HCT116 (cell line): ENCODE measurements around the gene DMXL1. TPM values are rescaled to one million over a fixed set of nuclear protein-coding genes. Genes with fewer than 3 reads are reported as not detected.

Source experiments
- ATAC-seq: fragments of 200-7000 bp; cut with Tn5 transposase; 2 replicates; pipeline ENCODE4 v1.9.1; 2020; ENCODE audit warnings: mild to moderate bottlenecking, moderate library complexity
- BruUV-seq: library from RNA; stranded (reverse); fragments of 400-500 nt; replicated peaks from 2 replicates; lab custom pipeline; 2021; lab: Mats Ljungman, UMichigan
- CTCF ChIA-PET: fragments of 300-600 bp; sonication (Branson Sonifier 250); formaldehyde crosslinking; loops from one replicate; lab custom pipeline; 2021; ENCODE audit warnings: antibody characterized with exemption; lab: Charles Lee
- POLR2A ChIA-PET: fragments of 300-600, 350-600 bp; sonication (Branson Sonifier 250); formaldehyde crosslinking; loops from one replicate; lab custom pipeline; 2021; ENCODE audit warnings: antibody characterized with exemption; lab: Charles Lee
- RAD21 ChIA-PET, 2 experiments: fragments of 300-600 bp; sonication (Branson Sonifier 250); formaldehyde crosslinking; loops; one replicate each; lab custom pipeline; 2023; ENCODE audit warnings: low total read pairs in 2 of 2; ENCODE audit not compliant: uncharacterized antibody in 2 of 2, unreplicated experiment in 2 of 2, low non-redundant PET in 1 of 2; lab: Charles Lee
- DNase-seq: peaks from one replicate; pipeline ENCODE4 v3.0.0-alpha.2; 2010; ENCODE audit warnings: low read depth, low spot score
- H2AFZ ChIP-seq: fragments of 200-600 bp; shearing (Covaris generic), sonication (generic); 2 replicates; pipeline ENCODE4 v1.6.1; 2017; ENCODE audit warnings: low read depth, mixed run types, mixed read lengths, antibody characterized with exemption, low read length; ENCODE audit not compliant: poor library complexity, severe bottlenecking
- H3K27ac ChIP-seq: 2 replicates; pipeline ENCODE4 v1.5.1; 2012; ENCODE audit warnings: low read depth, low read length
- H3K27me3 ChIP-seq: fragments of 200-600 bp; sonication (generic); 2 replicates; pipeline ENCODE4 v1.6.1; 2016; ENCODE audit warnings: mixed run types, low read length, mixed read lengths; ENCODE audit not compliant: insufficient read depth
- H3K36me3 ChIP-seq, 2 experiments: fragments of 200-500 bp in 1 of 2; fragments of 200-600 bp in 1 of 2; sonication (Bioruptor generic) in 1 of 2; sonication (generic) in 1 of 2; 2 replicates each; pipeline versions ENCODE4 v1.5.1 to v1.6.1; 2014 to 2016; ENCODE audit warnings: low read length in 2 of 2, inconsistent platforms in 1 of 2, mixed read lengths in 1 of 2, mixed run types in 1 of 2; ENCODE audit not compliant: insufficient read depth in 2 of 2, control insufficient read depth in 1 of 2
- H3K4me1 ChIP-seq, 2 experiments: fragments of 200-600 bp in 1 of 2; sonication (generic) in 1 of 2; 2 replicates each; pipeline versions ENCODE4 v1.5.1 to v1.6.1; 2012 to 2017; ENCODE audit warnings: low read length in 2 of 2, inconsistent platforms in 1 of 2, mild to moderate bottlenecking in 1 of 2, mixed read lengths in 1 of 2, mixed run types in 1 of 2, moderate library complexity in 1 of 2; ENCODE audit not compliant: insufficient read depth in 2 of 2, control insufficient read depth in 1 of 2
- H3K4me2 ChIP-seq: fragments of 200-600 bp; sonication (generic); 2 replicates; pipeline ENCODE4 v1.6.1; 2017; ENCODE audit warnings: mixed run types, low read length, mixed read lengths
- H3K4me3 ChIP-seq, 2 experiments: fragments of 200-600 bp in 1 of 2; sonication (generic) in 1 of 2; replicated peaks in 1 of 2; 2 replicates each; pipeline ENCODE4 v1.5.1; 2011 to 2016; ENCODE audit warnings: low read length in 2 of 2, control low read depth in 1 of 2, low read depth in 1 of 2, mild to moderate bottlenecking in 1 of 2, mixed read lengths in 1 of 2, mixed run types in 1 of 2
- H3K79me2 ChIP-seq: fragments of 200-600 bp; sonication (generic); 2 replicates; pipeline ENCODE4 v1.6.1; 2017; ENCODE audit warnings: mild to moderate bottlenecking, mixed run types, low read length, moderate library complexity, mixed read lengths; ENCODE audit not compliant: insufficient read depth
- H3K9ac ChIP-seq: fragments of 200-600 bp; sonication (generic); 2 replicates; pipeline ENCODE4 v1.6.1; 2016; ENCODE audit warnings: low read length, mixed read lengths
- H3K9me2 ChIP-seq: fragments of 200-600 bp; sonication (generic), shearing (Covaris generic); 2 replicates; pipeline ENCODE4 v1.6.1; 2017; ENCODE audit warnings: mixed run types, mild to moderate bottlenecking, moderate library complexity; ENCODE audit not compliant: insufficient read depth
- H3K9me3 ChIP-seq, 2 experiments: fragments of 200-500 bp in 1 of 2; fragments of 200-600 bp in 1 of 2; sonication (Bioruptor generic) in 1 of 2; sonication (generic) in 1 of 2; 2 replicates each; pipeline ENCODE4 v1.6.1; 2014 to 2017; ENCODE audit warnings: low read length in 2 of 2, mixed read lengths in 2 of 2, inconsistent platforms in 1 of 2, low read depth in 1 of 2, mild to moderate bottlenecking in 1 of 2, mixed run types in 1 of 2, moderate library complexity in 1 of 2; ENCODE audit not compliant: control insufficient read depth in 1 of 2, insufficient read depth in 1 of 2
- H4K20me1 ChIP-seq: fragments of 200-600 bp; sonication (generic), shearing (Covaris generic); 2 replicates; pipeline ENCODE4 v1.6.1; 2017; ENCODE audit warnings: mixed run types, mild to moderate bottlenecking, moderate library complexity; ENCODE audit not compliant: insufficient read depth
- CBX3 ChIP-seq: IDR thresholded peaks from 2 replicates; pipeline ENCODE4 v1.6.1; 2012; ENCODE audit warnings: low read depth
- EZH2phosphoT487 ChIP-seq: fragments of 200-600 bp; IDR thresholded peaks from 2 replicates; pipeline ENCODE4 v1.6.1; 2018; ENCODE audit warnings: antibody characterized with exemption, borderline replicate concordance
- JUND ChIP-seq: IDR thresholded peaks from 2 replicates; pipeline ENCODE4 v1.6.1; 2012
- POLR2A ChIP-seq: IDR thresholded peaks from 2 replicates; pipeline ENCODE4 v1.7.0; 2011; ENCODE audit warnings: borderline replicate concordance; ENCODE audit not compliant: insufficient read depth, insufficient read length; ENCODE audit errors: extremely low read depth
- RAD21 ChIP-seq: IDR thresholded peaks from 2 replicates; pipeline ENCODE4 v1.6.1; 2012; ENCODE audit warnings: low read depth, mild to moderate bottlenecking
- SIN3A ChIP-seq: IDR thresholded peaks from 2 replicates; pipeline ENCODE4 v1.6.1; 2012; ENCODE audit warnings: low read depth
- SP1 ChIP-seq: IDR thresholded peaks from 2 replicates; pipeline ENCODE4 v1.6.1; 2012; ENCODE audit warnings: low read depth
- SRF ChIP-seq: IDR thresholded peaks from 2 replicates; pipeline ENCODE4 v1.6.1; 2012; ENCODE audit warnings: low read depth
- YY1 ChIP-seq: IDR thresholded peaks from 2 replicates; pipeline ENCODE4 v1.6.1; 2011; ENCODE audit warnings: low read length, low read depth, moderate library complexity, mild to moderate bottlenecking; ENCODE audit not compliant: insufficient replicate concordance; ENCODE audit errors: extremely low read depth
- ZFX ChIP-seq: fragments of 450-650 bp; IDR thresholded peaks from 2 replicates; pipeline ENCODE4 v1.6.1; 2017
- intact Hi-C: fragments of 100-400 bp; cut with micrococcal nuclease; formaldehyde crosslinking; loops from 2 replicates; pipeline ENCODE4 v1.10.0; 2022
- total RNA-seq: library from RNA; stranded (reverse); gene quantifications from one replicate; pipeline ENCODE4 v1.2.1, GENCODE V29; 2021; ENCODE audit not compliant: unreplicated experiment
- TF ChIP-seq, protein P1 (sequence below): IDR thresholded peaks from 2 replicates; pipeline ENCODE4 v1.6.1; 2012
- TF ChIP-seq, protein P2 (sequence below): IDR thresholded peaks from 2 replicates; pipeline ENCODE4 v1.6.1; 2012

The DMXL1 gene
- total RNA-seq, 1 experiment from 2014 or later = 21.1 TPM

DNA sequence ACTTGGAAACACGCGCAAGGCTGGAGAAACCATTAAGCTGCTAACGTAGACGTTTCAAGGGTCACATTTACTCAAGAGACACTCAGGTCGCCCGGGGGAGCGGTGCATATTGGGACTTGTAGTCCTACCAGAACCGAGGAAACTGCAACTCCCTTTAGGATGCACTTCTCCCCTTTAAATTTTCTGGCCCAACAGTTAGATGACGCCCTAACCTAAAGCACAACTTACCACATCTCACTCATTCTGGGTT is 384 bp upstream of the DMXL1 start:
- Histone ChIP-seq H3K9ac (peak overlapping the region; percentile 78), H3K4me2 (peak overlapping the region; percentile 98), H2AFZ (peak overlapping the region; percentile 97), H3K9me3 (no peaks in the 10 kb centered on the region), H3K27ac (peak overlapping the region; percentile 70), H3K27me3 (no peaks in the 10 kb centered on the region), H3K36me3 (no peaks in the 10 kb centered on the region), H3K4me3 (peak overlapping the region; percentile 80 to 87), H3K4me1 (peaks cover 12 to 17% of the 10 kb centered on the region in 2 experiments; a peak in 3 of 4 replicates), H4K20me1 (no peaks in the 10 kb centered on the region), H3K9me2 (no peaks in the 10 kb centered on the region), H3K79me2 (peaks cover 31% of the 10 kb centered on the region)
- CTCF ChIA-PET = interaction anchor here (0.7 to 1.2 kb wide), 3 partner anchors 43 to 342 kb away, joined by 3 to 4 read pairs (median 3); no protein-coding TSS in a partner anchor
- no TSS peak for BruUV-seq
- TF ChIP-seq, protein P1, sequence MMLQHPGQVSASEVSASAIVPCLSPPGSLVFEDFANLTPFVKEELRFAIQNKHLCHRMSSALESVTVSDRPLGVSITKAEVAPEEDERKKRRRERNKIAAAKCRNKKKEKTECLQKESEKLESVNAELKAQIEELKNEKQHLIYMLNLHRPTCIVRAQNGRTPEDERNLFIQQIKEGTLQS = no peak
- TF ChIP-seq, protein P2, sequence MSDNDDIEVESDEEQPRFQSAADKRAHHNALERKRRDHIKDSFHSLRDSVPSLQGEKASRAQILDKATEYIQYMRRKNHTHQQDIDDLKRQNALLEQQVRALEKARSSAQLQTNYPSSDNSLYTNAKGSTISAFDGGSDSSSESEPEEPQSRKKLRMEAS = peak; percentile 22; the same call in 1 of the 2 replicates
- TF ChIP-seq YY1 = peak; percentile 24
- TF ChIP-seq POLR2A = peak; percentile 87
- TF ChIP-seq SIN3A = peak; percentile 26; the same call in 1 of the 2 replicates
- DNase-seq (no peak), ATAC-seq (peak; percentile 67)
- intact Hi-C loops = loop anchor here (1.0 to 2.0 kb wide), 3 partner anchors 82 to 340 kb away; partner anchors contain the start of gene DTWD2
- POLR2A ChIA-PET = interaction anchor here (0.7 to 1.5 kb wide), 6 partner anchors 10 to 204 kb away, joined by 3 to 6 read pairs (median 4); no protein-coding TSS in a partner anchor
- RAD21 ChIA-PET = no interaction called here

DNA sequence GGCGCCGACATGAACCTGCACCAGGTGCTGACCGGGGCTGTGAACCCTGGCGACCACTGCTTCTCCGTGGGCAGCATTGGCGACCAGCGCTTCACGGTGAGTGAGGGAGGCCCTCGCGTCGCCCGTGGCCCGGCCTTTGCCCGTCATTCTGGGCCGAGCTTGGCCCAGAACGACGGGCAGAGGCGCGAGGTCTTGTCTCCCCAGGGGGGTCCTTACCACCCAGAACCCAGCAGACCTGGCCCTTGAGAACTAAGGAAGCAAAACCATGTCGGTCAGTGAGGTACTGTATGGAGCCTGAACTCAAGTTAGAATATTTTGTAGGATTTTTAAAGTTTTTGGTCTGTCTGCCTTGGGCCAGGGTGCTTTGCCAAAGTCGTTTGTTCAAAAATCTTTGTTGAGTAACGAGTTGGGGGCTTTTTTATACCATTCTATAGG is 691 bp downstream of the DMXL1 start:
- ATAC-seq (peak; percentile 10), DNase-seq (no peak)
- BruUV-seq = no TSS peak
- peak overlapping the region; percentile 70 for H3K27ac ChIP-seq
- H3K9me2 ChIP-seq = no peaks in the 10 kb centered on the region
- no peaks in the 10 kb centered on the region for H3K9me3 ChIP-seq
- peaks cover 10 to 13% of the 10 kb centered on the region in 2 experiments; a peak in 3 of 4 replicates for H3K4me1 ChIP-seq
- H4K20me1 ChIP-seq = no peaks in the 10 kb centered on the region
- peak overlapping the region; percentile 98 for H3K4me2 ChIP-seq
- H3K4me3 ChIP-seq = peak overlapping the region; percentile 80 to 87
- H3K9ac ChIP-seq = peak overlapping the region; percentile 78
- ChIA-PET CTCF (no interaction called here), POLR2A (interaction anchor here (1.0 to 1.5 kb wide), 3 partner anchors 9 to 203 kb away, joined by 5 to 6 read pairs (median 5); no protein-coding TSS in a partner anchor), RAD21 (no interaction called here)
- peaks cover 39% of the 10 kb centered on the region for H3K79me2 ChIP-seq
- TF ChIP-seq SRF (no peak), EZH2phosphoT487 (no peak), ZFX (peak; percentile 40; the same call in 1 of the 2 replicates), POLR2A (no peak), CBX3 (no peak), JUND (no peak), RAD21 (no peak), SP1 (no peak)
- H2AFZ ChIP-seq = no peak overlapping the region
- intact Hi-C loops = loop anchor here (2.0 kb wide), 2 partner anchors 197 to 339 kb away; no protein-coding TSS in a partner anchor
- H3K27me3 ChIP-seq = no peaks in the 10 kb centered on the region
- H3K36me3 ChIP-seq = no peaks in the 10 kb centered on the region
